B cell (primary cell): Measurements from ENCODE around the gene SAP30. TPM values are rescaled to one million over a fixed set of nuclear protein-coding genes. Genes with fewer than 3 reads are reported as not detected.

Experiments
- ATAC-seq: fragments of 200-7000 bp; cut with Tn5 transposase; one replicate; pipeline ENCODE4 v1.10.0; 2021; ENCODE audit warnings: low read depth, mild to moderate bottlenecking, moderate number of reproducible peaks, moderate library complexity
- CTCF ChIA-PET: fragments of 350-600 bp; sonication (Branson Sonifier 250); formaldehyde crosslinking; loops from one replicate; lab custom pipeline; 2021; ENCODE audit warnings: antibody characterized with exemption, inconsistent platforms; lab: Charles Lee
- POLR2A ChIA-PET: fragments of 350-600 bp; sonication (Branson Sonifier 250); formaldehyde crosslinking; loops from one replicate; lab custom pipeline; 2021; ENCODE audit warnings: antibody characterized with exemption; lab: Charles Lee
- DNase-seq: peaks from one replicate; pipeline ENCODE4 v3.0.0; 2013
- H2AFZ ChIP-seq: 2 replicates; pipeline ENCODE4 v1.6.1; 2012; ENCODE audit warnings: mild to moderate bottlenecking, low read depth, low read length; ENCODE audit not compliant: insufficient read depth, poor library complexity, severe bottlenecking
- H3K27ac ChIP-seq, 2 donors: 1 replicate in 1 of 2; 2 replicates in 1 of 2; pipeline ENCODE4 v1.5.1; 2012 to 2013; ENCODE audit warnings: low read length in 2 of 2, mild to moderate bottlenecking in 2 of 2, moderate library complexity in 1 of 2
- H3K27me3 ChIP-seq, 4 experiments: fragments of 200-600 bp in 1 of 4; sonication (generic) in 1 of 4; replicated peaks in 1 of 4; 1 replicate in 2 of 4; 2 replicates in 2 of 4; pipeline versions ENCODE4 v1.6.1 to v1.7.0; 2013 to 2016; ENCODE audit warnings: low read length in 3 of 4, mild to moderate bottlenecking in 2 of 4, mixed read lengths in 1 of 4, moderate library complexity in 1 of 4; ENCODE audit not compliant: insufficient read depth in 4 of 4, control insufficient read depth in 3 of 4; ENCODE audit errors: control extremely low read depth in 1 of 4
- H3K36me3 ChIP-seq, 2 experiments: replicated peaks in 1 of 2; 1 replicate in 1 of 2; 2 replicates in 1 of 2; pipeline versions ENCODE4 v1.6.1 to v1.7.1; 2013; ENCODE audit warnings: low read length in 1 of 2; ENCODE audit not compliant: insufficient read depth in 2 of 2, control insufficient read depth in 1 of 2; ENCODE audit errors: control extremely low read depth in 1 of 2, extremely low read depth in 1 of 2
- H3K4me1 ChIP-seq, 2 donors: fragments of 200-600 bp in 1 of 2; sonication (generic) in 1 of 2; 1 replicate in 1 of 2; 2 replicates in 1 of 2; pipeline versions ENCODE4 v1.5.1 to v1.6.1; 2013 to 2017; ENCODE audit warnings: low read length in 2 of 2; ENCODE audit not compliant: control insufficient read depth in 2 of 2, insufficient read depth in 2 of 2
- H3K4me2 ChIP-seq: replicated peaks from 2 replicates; pipeline ENCODE3; 2012; ENCODE audit warnings: mild to moderate bottlenecking, low read depth, low read length; ENCODE audit not compliant: poor library complexity, severe bottlenecking
- H3K4me3 ChIP-seq, 5 experiments: fragments of 200-600 bp in 1 of 5; sonication (generic) in 1 of 5; 1 replicate in 3 of 5; 2 replicates in 2 of 5; pipeline versions ENCODE4 v1.5.1 to v1.7.0; 2011 to 2016; ENCODE audit warnings: low read length in 4 of 5, mild to moderate bottlenecking in 4 of 5, low read depth in 2 of 5, control low read depth in 1 of 5, moderate library complexity in 1 of 5; ENCODE audit not compliant: insufficient read depth in 1 of 5; ENCODE audit errors: control extremely low read depth in 1 of 5, extremely low read depth in 1 of 5
- H3K79me2 ChIP-seq: fragments of 200-600 bp; sonication (generic); one replicate; pipeline ENCODE4 v1.6.0; 2016; ENCODE audit warnings: low read length; ENCODE audit not compliant: control insufficient read depth, insufficient read depth
- H3K9ac ChIP-seq: fragments of 200-600 bp; sonication (generic); 2 replicates; pipeline ENCODE4 v1.6.1; 2017; ENCODE audit warnings: mild to moderate bottlenecking, low read length, moderate library complexity
- H3K9me3 ChIP-seq, 3 donors: one replicate each; pipeline versions ENCODE4 v1.6.1 to v1.7.1; 2013; ENCODE audit warnings: low read length in 2 of 3; ENCODE audit not compliant: control insufficient read depth in 2 of 3, insufficient read depth in 1 of 3; ENCODE audit errors: control extremely low read depth in 1 of 3
- H4K20me1 ChIP-seq: 2 replicates; pipeline ENCODE4 v1.6.0; 2012; ENCODE audit warnings: mild to moderate bottlenecking, low read length; ENCODE audit not compliant: insufficient read depth, control insufficient read depth, poor library complexity, severe bottlenecking
- H3K27ac Mint-ChIP-seq: one replicate; pipeline ENCODE4 v1.8.0; 2021; ENCODE audit warnings: mixed read lengths
- H3K27me3 Mint-ChIP-seq: one replicate; pipeline ENCODE4 v1.8.0; 2021; ENCODE audit warnings: mixed read lengths
- H3K4me1 Mint-ChIP-seq: one replicate; pipeline ENCODE4 v1.8.0; 2021; ENCODE audit warnings: mixed read lengths
- H3K4me3 Mint-ChIP-seq: one replicate; pipeline ENCODE4 v1.8.0; 2021; ENCODE audit warnings: mixed read lengths
- H3K9me3 Mint-ChIP-seq: one replicate; pipeline ENCODE4 v1.8.0; 2022; ENCODE audit warnings: mixed read lengths; ENCODE audit not compliant: insufficient read depth
- EZH2 ChIP-seq: IDR thresholded peaks from 2 replicates; pipeline ENCODE4 v1.6.1; 2012; ENCODE audit warnings: borderline replicate concordance, low read depth, mild to moderate bottlenecking, moderate library complexity, low read length; ENCODE audit not compliant: insufficient read depth, poor library complexity, severe bottlenecking
- WGBS: methylation state at CpG from one replicate; pipeline ENCODE4 v1.1.5; 2013; ENCODE audit warnings: missing lambda C conversion rate; ENCODE audit not compliant: insufficient coverage; 5-methylcytosine and 5-hydroxymethylcytosine counted together
- intact Hi-C: fragments of 100-400 bp; cut with micrococcal nuclease; formaldehyde crosslinking; loops from one replicate; pipeline ENCODE4 v1.10.0; 2022
- polyA plus RNA-seq: library from polyadenylated mRNA; depleted of rRNA; stranded (reverse); fragments of >200 nt; gene quantifications from 2 replicates; pipeline ENCODE4 v1.2.3, GENCODE V29; 2012
- total RNA-seq, 2 donors: library from RNA; stranded (reverse); fragments of 120-200 nt in 1 of 2; gene quantifications; 1 replicate in 1 of 2; 2 replicates in 1 of 2; pipeline versions ENCODE4 v1.2.3 to v1.2.4, GENCODE V29; 2013 to 2022
- TF ChIP-seq, protein P1 (sequence below): fragments of 200-600 bp; IDR thresholded peaks from one replicate; pipeline ENCODE4 v1.8.0; 2022; ENCODE audit warnings: antibody characterized with exemption, mild to moderate bottlenecking

The SAP30 gene
- total and polyA plus RNA-seq, 2 donors (not counting 1 experiment from before 2014, with no cell fraction given) = 2.5 to 3.5 TPM

DNA sequence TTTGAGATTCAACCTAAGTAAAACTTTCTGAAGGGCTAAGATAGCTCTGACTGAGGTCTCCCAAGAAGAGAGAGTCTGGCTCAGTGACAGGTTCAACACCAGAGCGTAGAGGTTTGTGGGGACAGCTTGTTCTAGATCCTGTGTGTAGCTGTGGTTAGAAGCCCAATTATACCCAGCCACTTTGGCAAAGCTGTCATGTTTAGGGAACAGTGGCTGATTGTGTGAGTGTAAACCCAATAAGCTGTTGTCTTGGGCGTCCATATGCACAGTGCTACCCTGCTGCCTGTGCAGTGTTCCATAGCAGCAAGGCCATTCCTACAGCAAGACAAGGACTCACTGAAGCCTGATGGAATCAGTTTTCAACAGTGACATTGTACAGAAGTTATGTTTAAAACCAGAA, 39.3 kb downstream of the SAP30 start:
- Mint-ChIP-seq H3K9me3 (no peaks in the 10 kb centered on the region), H3K27ac (no peak overlapping the region), H3K4me1 (no peaks in the 10 kb centered on the region), H3K27me3 (no peaks in the 10 kb centered on the region), H3K4me3 (no peak overlapping the region)
- intact Hi-C loops = no loop called here
- Histone ChIP-seq H3K4me2 (no peak overlapping the region), H3K4me1 (no peaks in the 10 kb centered on the region), H3K9ac (no peak overlapping the region), H3K27me3 (no peaks in the 10 kb centered on the region), H2AFZ (no peak overlapping the region), H3K36me3 (peaks cover 0 to 2% of the 10 kb centered on the region in 2 experiments), H3K27ac (no peak overlapping the region), H3K79me2 (no peaks in the 10 kb centered on the region), H3K4me3 (no peak overlapping the region), H4K20me1 (no peaks in the 10 kb centered on the region), H3K9me3 (no peaks in the 10 kb centered on the region)
- DNase-seq (no peak), ATAC-seq (no peak)
- CTCF ChIA-PET = interaction anchor here (4.4 to 14.4 kb wide), 2 partner anchors 11 to 90 kb away, joined by 27 to 307 read pairs; no protein-coding TSS in a partner anchor
- 44% methylated on average over 2 of the region's 2 CpGs for WGBS
- POLR2A ChIA-PET = no interaction called here
- TF ChIP-seq, protein P1, sequence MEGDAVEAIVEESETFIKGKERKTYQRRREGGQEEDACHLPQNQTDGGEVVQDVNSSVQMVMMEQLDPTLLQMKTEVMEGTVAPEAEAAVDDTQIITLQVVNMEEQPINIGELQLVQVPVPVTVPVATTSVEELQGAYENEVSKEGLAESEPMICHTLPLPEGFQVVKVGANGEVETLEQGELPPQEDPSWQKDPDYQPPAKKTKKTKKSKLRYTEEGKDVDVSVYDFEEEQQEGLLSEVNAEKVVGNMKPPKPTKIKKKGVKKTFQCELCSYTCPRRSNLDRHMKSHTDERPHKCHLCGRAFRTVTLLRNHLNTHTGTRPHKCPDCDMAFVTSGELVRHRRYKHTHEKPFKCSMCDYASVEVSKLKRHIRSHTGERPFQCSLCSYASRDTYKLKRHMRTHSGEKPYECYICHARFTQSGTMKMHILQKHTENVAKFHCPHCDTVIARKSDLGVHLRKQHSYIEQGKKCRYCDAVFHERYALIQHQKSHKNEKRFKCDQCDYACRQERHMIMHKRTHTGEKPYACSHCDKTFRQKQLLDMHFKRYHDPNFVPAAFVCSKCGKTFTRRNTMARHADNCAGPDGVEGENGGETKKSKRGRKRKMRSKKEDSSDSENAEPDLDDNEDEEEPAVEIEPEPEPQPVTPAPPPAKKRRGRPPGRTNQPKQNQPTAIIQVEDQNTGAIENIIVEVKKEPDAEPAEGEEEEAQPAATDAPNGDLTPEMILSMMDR = no peak
- TF ChIP-seq EZH2 = no peak

- no peak overlapping the region for H3K4me3 Mint-ChIP-seq
Observed at GRCh38 chr4:173411106-173411693, 40.4 kb downstream of the SAP30 start.

More at GRCh38 chr4:173411106-173411693, 40.4 kb downstream of the SAP30 start:
- Histone ChIP-seq H3K36me3 (peaks cover 0 to 2% of the 10 kb centered on the region in 2 experiments), H2AFZ (no peak overlapping the region), H3K27me3 (no peaks in the 10 kb centered on the region), H3K4me3 (no peak overlapping the region), H3K9ac (no peak overlapping the region), H3K79me2 (no peaks in the 10 kb centered on the region), H4K20me1 (no peaks in the 10 kb centered on the region), H3K27ac (no peak overlapping the region), H3K4me1 (no peaks in the 10 kb centered on the region), H3K4me2 (no peak overlapping the region), H3K9me3 (no peaks in the 10 kb centered on the region)
- no peaks in the 10 kb centered on the region for H3K27me3 Mint-ChIP-seq
- no peak overlapping the region for H3K27ac Mint-ChIP-seq
- no peaks in the 10 kb centered on the region for H3K9me3 Mint-ChIP-seq
- ATAC-seq (no peak), DNase-seq (no peak)
- POLR2A ChIA-PET = no interaction called here
- H3K4me1 Mint-ChIP-seq = no peaks in the 10 kb centered on the region
- 90% methylated on average over 2 of the region's 4 CpGs for WGBS
- no peak for TF ChIP-seq EZH2
- TF ChIP-seq, protein P1 = no peak
- intact Hi-C loops = no loop called here
- CTCF ChIA-PET = interaction anchor here (4.4 to 14.4 kb wide), 2 partner anchors 10 to 91 kb away, joined by 27 to 307 read pairs; no protein-coding TSS in a partner anchor
